Cardiac fibroblast (primary cell): ENCODE measurements around the gene MEPE.

Source experiments
- DNase-seq, 2 donors: peaks; one replicate each; pipeline versions ENCODE4 v3.0.0 to v3.0.0-alpha.2; 2010; ENCODE audit warnings: low read depth in 2 of 2
- H3K4me3 ChIP-seq, 2 donors: replicated peaks in 1 of 2; 1 replicate in 1 of 2; 2 replicates in 1 of 2; pipeline ENCODE4 v1.5.1; 2011; ENCODE audit warnings: low read depth in 2 of 2, low read length in 2 of 2, mild to moderate bottlenecking in 2 of 2, moderate library complexity in 1 of 2
- CTCF ChIP-seq: IDR thresholded peaks from one replicate; pipeline ENCODE4 v1.5.1; 2011; ENCODE audit warnings: low read depth, mild to moderate bottlenecking, low read length, inconsistent platforms

The MEPE gene

GRCh38 chr4:87851332-87851731 lies 18.6 kb downstream of the MEPE start:
- no peak for DNase-seq
- no peak overlapping the region for H3K4me3 ChIP-seq
- no peak for TF ChIP-seq CTCF

- DNase-seq = no peak
- no peak for TF ChIP-seq CTCF
- no peak overlapping the region for H3K4me3 ChIP-seq
These were observed 19.2 kb downstream of the MEPE start for GRCh38 chr4:87851953-87852352.

GRCh38 chr4:87853108-87853507 lies 20.3 kb downstream of the MEPE start:
- peak; percentile 70 to 74 for DNase-seq
- no peak overlapping the region for H3K4me3 ChIP-seq
- TF ChIP-seq CTCF = peak; percentile 29

DNA sequence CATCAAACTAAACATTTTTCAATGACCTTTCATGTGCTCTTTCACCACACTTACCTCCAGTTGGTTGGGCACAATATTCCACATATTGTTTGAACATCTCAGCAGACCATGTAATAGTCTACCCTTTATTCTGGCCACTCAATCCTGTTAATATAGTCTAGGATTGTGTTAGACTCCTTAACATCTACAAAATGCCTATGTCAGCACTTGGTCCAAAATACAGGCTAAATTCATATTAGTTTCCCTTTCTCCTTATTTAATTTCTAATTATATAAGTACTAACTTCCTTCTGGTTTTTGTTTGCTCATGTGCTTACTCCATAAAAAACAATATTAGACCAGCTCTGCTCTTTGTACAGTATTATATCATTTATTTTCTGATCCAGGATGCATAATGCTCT lies 21.1 kb downstream of the MEPE start:
- DNase-seq = no peak
- no peak overlapping the region for H3K4me3 ChIP-seq
- no peak for TF ChIP-seq CTCF

GRCh38 chr4:87855559-87855958 lies 22.8 kb downstream of the MEPE start:
- H3K4me3 ChIP-seq = no peak overlapping the region
- no peak for TF ChIP-seq CTCF
- no peak for DNase-seq

DNA sequence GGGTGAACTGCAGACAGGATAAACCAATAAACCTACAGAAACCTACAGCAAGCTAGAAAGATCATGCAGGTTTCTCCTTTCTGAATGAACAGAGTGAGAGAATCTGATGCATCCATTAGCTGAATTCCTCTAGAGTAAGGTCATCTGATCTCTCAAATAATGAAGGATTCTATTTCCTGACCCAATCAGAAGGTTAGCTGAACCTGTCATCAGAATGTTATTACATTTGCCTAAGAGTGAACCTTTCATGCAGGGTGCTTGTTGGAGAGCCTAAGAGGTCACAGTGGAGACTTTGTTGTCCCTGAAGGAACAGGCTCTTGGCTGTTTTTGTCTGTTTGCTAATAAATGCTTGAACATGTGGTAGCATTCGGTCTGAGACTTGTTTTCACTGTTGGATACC lies 24.0 kb downstream of the MEPE start:
- H3K4me3 ChIP-seq = no peak overlapping the region
- no peak for DNase-seq
- no peak for TF ChIP-seq CTCF

DNA sequence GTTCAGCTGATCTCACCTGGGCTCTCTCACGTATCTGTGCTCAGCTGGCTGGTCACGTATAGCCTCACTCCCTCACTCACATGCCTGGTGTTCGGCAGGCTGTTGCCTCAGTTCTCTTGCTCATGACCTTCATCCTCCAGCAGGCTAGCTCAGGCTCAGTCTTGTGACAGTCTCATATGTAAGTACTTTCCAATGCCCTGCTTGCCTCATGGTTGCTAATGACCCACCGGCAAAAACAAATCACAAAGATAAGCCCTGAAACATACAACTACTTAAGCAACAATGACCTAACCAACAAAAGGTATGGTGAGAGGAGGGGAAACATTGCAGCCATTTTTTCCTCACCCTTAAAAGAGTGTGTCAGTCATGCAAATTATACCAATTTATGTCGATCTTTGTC lies 25.0 kb downstream of the MEPE start:
- no peak overlapping the region for H3K4me3 ChIP-seq
- no peak for TF ChIP-seq CTCF
- no peak for DNase-seq
